Activated CD4-positive, alpha-beta T cell treated with anti-CD3 and anti-CD28 coated beads, Interleukin-2, amount 50 U/mL, for 1 hour (primary cell): ENCODE data around the gene SNAI1.
"Not testable (repeated sequence)": the region's sequence is repeated elsewhere in the genome, so short reads cannot be mapped to it uniquely, and the experiment has no call there.

ENCODE experiments used
- DNase-seq: peaks from one replicate; pipeline ENCODE4 v3.0.0-alpha.2; 2020

Gene SNAI1

DNA sequence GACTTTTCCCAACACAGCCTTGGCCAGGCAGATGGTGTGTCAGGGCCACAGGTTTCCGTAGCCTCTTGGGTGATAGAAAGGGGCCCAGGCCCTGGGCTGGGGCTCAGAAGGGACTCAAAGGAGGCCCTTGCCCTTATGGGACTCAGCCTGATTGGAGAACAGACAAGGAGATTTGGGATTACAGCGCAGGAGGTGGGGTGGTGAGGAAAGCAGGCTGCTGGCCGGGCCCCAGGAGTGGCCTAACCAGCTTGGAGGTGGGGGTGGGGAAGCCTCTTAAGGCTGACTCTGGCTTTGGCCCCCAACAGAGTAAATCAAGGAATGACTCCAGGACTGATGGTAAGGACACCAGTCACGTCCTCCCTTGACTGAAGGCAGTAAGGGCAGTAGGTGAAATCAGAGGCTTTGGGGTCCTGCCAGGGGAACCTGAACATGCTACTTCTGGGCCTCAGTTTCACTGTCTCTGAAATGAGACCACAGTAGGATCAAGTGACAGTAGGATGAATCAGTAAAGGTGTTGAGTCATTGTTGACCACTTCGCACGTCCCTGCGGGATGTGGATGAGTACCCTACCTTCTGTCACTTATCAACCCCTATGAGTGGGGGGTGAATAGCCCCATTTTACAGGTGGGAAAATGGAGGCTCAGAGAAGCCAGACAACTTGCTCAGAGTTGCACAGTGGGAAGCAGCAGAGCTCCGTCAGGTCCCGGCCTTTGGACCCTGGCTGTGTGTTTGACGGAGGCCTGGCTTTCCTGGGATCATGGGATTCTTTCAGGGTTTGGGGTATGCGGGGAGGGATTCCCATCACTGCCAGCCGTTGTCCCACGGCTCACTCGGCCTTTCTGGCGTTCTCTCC lies 4.5 kb downstream of the SNAI1 start:
- no peak for DNase-seq

DNA sequence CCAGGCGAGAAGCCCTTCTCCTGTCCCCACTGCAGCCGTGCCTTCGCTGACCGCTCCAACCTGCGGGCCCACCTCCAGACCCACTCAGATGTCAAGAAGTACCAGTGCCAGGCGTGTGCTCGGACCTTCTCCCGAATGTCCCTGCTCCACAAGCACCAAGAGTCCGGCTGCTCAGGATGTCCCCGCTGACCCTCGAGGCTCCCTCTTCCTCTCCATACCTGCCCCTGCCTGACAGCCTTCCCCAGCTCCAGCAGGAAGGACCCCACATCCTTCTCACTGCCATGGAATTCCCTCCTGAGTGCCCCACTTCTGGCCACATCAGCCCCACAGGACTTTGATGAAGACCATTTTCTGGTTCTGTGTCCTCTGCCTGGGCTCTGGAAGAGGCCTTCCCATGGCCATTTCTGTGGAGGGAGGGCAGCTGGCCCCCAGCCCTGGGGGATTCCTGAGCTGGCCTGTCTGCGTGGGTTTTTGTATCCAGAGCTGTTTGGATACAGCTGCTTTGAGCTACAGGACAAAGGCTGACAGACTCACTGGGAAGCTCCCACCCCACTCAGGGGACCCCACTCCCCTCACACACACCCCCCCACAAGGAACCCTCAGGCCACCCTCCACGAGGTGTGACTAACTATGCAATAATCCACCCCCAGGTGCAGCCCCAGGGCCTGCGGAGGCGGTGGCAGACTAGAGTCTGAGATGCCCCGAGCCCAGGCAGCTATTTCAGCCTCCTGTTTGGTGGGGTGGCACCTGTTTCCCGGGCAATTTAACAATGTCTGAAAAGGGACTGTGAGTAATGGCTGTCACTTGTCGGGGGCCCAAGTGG lies 5.3 kb downstream of the SNAI1 start:
- no peak for DNase-seq

DNA sequence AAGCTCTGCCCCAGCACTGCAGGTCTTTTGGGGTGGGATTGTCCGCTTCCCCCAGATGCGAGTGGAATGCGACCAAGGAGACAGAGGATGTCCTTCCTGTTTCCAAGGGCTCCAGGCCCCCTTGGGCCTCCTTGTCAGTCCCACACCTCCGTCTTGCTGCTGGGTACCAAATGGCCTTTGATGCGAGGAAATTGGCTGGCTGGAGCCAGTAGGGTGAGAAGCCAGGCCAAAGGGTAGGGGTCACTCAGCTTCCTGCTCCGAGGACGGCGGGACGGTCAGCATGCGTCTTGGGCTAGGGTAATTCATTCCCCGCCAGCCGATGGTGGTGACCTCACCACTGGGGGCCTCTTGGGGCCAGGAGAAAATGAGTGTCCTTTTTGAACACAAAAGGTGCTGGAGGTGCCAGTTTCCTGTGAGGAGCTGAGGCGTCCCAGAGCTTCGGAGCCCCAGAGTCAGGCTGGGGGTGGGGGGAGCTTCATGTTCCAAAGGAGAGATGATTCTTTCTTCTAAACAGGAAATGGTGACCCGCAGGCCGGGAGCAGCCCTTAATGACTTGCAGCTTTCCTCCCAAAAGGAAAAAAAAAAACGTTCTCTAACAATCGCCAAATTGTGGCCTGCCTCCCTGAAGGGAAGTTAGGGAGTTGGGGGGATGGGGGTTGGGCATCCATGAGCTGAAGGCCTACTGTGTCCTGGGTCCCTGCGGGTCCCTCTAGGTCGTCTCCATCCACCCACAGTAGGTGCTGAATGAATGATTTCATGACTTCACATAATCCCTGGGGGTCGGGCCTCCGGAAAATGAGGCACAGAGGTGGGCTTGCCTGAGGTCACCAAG lies 6.7 kb downstream of the SNAI1 start:
- DNase-seq = no peak

DNA sequence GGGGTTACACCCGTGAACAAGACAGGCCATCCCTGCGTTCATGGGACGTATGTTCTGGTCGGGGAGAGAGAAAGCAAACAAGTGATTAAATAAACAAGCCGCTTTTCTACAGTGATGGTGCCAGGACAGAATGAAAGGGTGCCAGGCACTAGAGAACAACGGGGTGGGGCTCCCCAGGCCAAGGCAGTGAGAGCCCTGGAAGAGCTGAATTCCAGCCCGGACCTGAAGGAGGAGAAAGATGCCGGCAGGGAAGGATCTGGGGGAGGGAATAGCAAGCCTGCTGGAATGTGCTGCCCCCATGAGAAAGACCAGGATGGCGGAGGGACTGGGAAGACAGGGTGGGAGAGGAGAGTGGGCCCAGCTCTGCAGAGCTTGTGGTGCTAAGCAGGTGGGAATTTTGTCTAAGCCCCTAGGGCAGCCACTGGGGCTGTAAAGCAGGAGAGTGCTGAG lies 7.5 kb downstream of the SNAI1 start:
- no peak for DNase-seq

DNA sequence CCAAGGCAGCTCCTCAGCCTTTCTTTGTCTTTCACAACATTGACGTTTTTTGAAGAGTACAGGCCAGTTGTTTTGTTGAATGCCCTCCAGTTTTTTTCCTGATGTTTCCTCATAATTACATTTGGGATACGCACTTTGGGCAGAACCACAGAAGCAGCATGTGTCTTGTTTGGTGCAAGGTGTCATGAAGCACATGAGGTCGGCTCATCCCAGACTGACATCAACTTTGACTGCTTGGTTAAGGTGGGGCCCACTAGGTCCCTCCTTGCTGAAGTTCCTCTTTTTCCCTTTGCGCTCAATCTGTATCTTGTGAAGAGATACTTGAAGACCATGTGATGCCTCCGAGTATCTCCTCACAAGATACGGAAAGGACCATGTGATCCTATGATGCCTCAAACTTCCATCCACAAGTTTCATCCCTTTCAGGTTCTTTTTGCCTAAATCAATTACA lies 10.5 kb downstream of the SNAI1 start:
- no peak for DNase-seq

DNA sequence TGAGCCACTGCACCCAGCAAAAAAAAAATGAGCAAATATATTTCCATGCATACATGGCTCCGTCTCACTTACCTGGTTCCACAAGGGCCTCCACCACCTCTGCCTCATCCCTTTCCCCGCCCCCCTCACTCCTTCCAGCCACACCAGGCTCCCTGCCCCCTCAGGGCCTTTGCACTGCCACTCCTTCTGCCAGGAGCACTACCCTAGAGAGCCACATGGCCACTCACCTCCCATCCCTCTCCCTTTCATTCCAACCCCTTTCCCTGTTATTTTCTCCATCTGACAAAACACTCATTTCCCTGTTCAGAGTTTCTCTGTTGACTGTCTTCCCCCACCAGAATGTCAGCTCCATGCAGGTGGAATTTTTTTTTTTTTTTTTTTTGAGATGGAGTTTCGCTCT lies 12.8 kb downstream of the SNAI1 start:
- DNase-seq = no peak

DNA sequence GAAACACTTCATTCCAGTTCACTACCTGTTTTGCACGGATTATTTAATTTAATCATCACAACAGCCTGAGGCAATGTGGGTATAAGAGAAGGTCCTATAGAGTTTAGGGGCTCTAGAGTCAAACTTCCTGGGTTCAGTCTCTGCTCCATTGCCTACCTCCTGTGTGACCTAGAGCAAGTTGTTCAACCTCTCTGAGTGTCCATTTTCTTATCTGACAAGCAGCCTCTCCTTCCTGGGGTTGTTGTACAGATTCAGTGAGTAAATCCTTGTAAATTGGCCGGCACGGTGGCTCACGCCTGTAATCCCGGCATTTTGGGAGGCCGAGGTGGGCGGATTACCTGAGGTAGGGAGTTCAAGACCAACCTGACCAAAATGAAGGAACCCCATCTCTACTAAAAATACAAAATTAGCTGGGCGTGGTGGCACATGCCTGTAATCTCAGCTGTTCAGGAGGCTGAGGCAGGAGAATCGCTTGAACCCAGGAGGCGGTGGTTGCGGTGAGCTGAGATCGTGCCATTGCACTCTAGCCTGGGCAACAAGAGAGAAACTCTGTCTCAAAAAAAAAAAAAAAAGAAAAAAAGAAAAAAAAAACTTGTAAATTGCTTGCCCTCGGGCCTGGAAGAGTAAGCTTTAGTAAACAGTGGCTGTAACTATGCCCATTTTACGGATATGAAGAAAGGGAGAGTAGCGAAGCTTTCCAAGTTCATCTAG lies 15.9 kb downstream of the SNAI1 start:
- not testable (repeated sequence) for DNase-seq

DNA sequence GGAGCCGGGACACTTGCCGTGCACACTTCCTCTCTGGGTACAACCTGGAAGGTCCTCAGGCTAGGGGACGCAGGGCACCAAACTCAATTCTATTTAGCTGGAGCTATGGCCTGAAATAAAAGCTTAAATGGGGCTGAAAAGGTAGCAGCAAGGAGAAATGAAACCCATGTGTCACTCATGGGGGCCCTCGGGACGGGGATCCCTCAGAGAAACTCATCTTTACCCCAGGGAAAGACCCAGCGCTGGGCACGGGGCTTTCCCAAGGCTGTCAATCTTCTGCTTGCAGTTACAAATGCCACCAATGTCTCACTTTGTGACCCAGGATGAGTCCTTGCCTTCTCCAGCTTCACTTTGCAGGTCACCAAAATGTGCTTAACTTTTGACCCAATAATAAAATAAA lies 16.5 kb downstream of the SNAI1 start:
- DNase-seq = no peak

DNA sequence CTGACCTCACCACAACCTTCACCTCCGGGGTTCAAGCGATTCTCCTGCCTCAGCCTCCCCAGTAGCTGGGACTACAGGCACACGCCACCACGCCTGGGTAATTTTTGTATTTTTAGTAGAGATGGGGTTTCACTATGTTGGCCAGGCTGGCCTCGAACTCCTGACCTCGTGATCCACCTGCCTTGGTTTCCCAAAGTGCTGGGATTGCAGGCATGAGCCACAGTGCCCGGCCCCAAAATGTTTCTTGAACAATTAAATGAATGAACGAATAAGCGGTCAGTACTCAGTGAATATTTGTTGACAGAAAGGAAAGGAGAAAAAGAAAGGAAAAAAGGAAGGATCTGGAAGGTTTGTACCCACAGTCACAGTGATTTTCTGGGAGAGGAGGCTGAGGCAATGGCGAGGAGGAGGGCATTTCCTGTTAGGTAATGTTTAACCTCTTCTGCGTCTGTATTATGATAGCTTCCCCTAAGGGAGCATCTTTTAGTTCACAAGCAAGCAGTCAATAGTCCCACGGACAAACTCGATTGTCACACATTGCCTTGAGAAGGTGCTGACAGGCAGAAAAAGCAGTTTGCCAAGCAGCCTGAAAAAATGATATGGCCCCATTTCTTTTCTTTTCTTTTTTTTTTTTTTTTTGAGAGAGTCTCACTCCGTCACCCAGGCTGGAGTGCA lies 17.9 kb downstream of the SNAI1 start:
- not testable (repeated sequence) for DNase-seq

DNA sequence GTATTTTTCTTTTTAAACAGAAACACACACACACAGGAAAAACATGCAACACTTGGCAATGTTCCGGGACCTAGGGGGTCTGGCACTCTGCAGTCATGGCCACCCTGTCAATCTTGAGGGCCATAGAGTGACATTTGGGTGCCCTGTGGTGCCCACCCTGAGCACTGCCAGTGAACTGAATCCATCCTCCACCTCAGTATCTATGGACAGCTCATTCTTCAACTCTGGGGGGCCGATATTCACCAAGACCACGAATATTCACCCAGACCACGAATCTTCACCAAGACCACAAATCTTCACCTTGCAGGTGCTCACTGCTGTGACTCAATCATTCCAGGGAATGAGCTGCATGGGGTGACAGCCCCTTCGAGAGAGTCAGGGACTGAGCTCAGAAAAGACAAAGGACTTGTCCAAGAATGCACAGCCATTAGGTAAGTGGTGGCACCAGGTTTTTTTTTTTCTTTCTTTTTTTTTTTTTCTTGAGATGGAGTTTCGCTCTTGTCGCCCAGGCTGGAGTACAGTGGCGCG lies 19.1 kb downstream of the SNAI1 start:
- DNase-seq = no peak

DNA sequence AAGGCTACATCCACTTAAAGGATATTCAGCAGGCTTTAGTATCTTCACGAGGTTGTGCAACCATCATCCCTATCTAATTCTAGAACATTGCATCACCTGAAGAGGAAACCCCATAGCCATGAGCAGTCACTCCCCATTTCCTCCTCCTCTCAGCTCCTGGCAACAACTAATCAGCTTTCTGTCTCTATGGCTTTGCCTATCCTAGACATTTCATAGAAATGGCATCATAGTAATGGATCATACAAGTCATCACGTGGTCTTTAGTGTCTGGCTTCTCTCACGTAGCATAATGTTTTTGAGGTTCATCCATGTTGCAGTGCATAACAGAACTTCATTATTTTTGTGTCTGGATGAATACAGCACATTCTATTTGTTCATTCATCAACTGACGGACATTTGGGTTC lies 20.5 kb downstream of the SNAI1 start:
- no peak for DNase-seq

DNA sequence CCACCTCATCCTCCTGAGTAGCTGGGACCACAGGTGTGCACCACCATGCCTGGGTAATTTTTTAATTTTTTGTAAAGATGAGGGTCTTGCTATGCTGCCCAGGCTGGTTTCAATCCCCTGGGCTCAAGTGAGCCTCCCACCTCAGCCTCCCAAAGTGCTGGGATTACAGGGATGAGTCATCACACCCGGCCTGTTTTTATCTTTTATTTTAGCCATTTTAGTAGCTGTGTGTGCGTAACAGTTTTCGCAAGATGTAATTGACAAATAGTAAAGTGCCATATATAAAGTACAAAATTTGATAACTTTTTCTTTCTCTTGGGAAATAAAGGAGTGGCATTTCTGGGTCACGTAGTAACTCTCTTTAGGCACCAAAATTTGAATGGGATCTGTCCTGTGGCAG lies 21.4 kb downstream of the SNAI1 start:
- DNase-seq = no peak

DNA sequence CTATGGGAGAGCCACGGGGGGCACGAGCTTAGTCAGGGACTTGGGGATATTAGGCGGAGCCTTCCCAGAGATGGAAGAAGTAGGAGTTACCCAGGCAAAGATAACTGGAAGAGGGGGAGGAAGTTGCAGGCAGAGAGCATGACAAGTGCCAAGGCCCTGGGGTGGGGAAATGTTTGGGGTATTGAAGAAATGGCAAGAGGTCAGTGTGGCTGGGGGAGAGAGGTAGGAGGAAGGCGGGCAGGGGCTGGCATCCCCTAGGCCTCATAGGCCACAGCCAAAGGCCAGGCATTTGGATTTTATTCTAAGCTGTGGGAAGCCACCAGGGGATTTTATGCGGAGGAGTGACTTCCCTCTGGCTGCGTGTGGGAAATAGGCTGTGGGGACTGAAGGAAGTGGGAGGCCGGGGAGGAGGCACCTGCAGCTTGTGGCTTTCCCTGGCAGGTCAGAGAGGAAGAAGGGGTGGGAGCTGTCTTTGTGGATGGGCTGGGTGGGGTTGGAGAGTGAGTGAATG lies 22.7 kb downstream of the SNAI1 start:
- no peak for DNase-seq

DNA sequence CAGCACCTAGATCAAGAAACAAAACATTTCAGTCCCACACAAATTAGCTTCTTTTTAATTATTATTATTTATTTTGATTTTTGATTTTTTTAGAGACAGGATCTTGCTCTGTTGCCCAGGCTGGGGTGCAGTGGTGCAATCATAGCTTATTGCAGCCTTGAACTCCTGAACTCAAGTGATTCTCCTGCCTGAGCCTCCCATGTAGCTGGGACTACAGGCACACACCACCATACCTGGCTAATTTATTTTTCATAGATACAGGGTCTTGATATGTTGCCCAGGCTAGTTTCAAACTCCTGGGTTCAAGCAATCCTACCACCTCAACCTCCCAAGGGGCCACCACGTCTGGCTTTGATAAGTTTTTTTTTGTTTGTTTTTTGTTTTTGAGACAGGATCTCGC lies 24.6 kb downstream of the SNAI1 start:
- no peak for DNase-seq

DNA sequence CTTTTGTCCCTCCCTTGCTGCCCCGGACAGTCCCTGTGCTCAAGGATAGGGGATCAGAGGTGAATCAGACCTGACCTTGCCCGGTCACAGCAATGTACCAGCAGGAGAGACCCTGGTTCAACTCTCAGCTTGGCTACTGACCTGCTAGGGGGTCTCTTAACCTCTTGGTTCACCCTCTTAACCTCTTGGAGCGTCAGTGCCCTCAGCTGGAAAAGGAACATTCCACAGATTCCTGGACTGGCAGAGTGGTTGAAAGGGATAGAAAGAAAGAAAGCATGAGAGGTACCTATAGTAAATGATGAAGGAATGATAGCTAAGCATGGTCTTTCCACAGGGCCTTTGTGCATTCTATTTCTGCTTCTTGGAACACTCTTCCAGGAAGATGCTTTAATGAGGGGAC lies 25.2 kb downstream of the SNAI1 start:
- no peak for DNase-seq

DNA sequence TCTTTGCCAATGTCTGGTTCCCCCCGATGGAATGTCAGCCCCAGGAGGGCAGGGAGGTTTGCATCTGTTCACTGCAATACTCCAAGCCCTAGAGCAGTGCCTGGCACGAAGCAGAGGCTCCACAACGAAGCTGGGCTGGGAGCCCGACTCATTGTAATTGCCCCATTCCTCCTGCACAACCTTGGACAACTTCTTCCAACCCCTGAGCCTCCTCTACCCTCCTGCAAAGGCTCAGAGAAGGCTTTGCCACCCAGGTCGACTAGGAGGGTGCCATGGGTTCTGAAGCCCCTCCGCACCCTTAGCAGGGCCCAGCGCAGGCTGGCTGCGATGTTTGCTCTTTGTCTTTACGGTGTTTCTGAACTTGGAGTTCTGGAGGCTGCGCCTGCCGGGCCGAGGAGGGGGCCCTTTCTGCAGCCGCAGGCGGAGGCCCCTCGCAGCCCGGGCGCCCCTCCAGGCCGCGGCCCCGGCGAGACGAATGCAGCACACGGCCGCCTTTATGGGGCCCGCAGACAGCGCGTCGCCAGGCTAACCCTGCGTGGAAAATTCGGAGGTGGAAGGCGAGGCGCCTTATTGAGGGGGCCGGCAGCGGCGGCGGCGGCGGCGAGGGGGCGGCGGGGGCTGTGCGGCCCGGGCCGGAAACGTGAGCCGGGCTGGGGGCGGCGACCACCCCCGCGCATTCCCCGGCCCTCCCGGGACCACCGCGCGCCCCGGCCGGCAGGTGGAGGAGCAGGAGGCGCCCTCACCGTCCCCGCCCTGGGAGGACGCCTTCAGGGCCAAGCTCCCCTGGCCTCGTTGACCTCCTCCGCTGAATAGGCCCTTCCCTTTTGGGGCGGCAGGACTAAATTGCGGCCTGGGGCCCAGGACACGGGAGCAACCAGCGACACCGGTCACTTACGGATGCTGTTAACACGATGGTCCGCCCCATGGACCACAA lies 27.0 kb downstream of the SNAI1 start:
- DNase-seq = no peak

DNA sequence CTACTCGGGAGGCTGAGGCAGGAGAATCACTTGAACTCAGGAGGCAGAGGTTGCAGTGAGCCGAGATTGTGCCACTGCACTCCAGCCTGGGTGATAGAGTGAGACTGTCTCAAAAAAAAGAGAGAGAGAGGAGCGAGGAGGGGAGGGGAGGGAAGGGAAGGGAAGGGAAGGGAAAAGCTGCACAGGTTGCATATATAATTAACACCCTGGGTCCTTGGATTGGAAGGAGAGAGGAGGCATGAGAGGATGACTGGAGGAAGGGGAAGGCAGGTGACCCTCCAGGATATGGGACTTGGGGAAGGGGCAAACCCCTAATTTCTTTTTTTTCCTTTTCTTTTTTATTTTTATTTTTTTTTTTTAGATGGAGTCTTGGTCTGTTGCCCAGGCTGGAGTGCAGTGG lies 28.8 kb downstream of the SNAI1 start:
- not testable (repeated sequence) for DNase-seq

DNA sequence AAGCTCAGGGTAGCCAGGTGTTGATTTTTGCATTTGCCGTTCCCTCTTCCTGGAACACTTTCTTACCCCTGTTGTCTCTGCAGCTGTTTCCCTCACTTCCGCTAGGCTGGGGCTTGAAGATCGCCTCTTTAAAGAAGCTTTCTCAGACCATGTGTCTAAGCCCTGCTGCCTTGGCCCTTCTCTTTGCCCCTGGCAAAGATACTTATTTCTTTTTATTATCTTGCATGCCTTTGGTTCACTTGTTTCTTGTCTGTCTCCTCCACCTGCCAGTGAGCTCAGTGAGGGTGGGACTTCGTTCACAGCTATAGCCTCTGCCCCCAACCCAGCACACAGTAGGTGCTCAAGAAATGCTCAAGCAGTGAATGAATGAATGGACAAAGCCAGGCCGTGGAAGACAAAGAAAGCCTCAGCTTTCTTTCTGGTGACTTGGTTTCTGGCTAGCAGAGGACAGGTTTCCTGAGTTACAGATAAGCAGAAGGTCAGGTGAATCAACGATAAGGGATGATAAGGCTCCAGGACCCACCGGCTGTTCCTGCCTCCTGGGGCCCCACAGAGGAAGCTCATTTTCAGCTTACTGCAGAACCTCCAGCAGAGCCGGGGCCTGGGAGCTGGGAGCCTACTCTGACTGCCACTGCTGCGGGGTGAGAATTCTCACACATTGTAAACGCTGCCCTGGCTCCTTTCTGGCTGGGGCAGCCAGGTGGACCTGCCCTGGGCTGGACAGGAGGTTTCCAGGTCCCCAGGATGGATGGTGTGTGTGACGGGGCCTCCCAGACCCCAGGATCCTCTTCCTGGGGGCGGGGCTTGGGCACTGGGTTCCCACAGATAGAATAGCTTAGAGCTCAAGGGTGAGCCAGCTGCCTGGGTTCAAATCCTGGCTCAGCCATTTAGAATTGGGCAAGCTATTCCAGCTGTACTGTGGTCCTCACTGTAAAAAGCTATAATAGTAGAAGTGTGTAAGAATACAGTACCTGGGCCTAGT lies 29.8 kb downstream of the SNAI1 start:
- no peak for DNase-seq

DNA sequence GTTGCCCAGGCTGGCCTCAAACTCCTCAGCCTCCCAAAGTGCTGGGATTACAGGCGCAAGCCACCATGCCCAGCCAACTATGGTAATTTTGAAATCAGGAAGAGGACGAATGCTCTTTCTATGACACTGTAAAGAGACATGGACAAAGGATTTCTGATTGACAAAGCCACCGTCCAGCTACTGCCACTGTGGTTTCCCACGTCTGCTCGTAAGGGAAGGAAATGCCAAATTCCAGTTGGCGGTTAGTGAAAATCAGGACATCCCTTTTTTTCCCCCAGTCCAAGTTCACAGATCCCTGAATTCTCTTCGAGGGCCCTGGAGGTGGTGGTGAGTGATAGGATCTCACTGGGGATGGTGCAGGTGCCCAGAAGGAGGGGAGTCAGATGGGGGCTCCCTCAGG lies 31.2 kb downstream of the SNAI1 start:
- no peak for DNase-seq
